HG03469 (cell line): Measurements from ENCODE around the gene ARHGAP45.

ENCODE experiments used
- ATAC-seq: cut with Tn5 transposase; IDR thresholded peaks from one replicate; pipeline ENCODE4 v1.9.1; 2021; ENCODE audit warnings: mild to moderate bottlenecking, moderate library complexity, moderate number of reproducible peaks; ENCODE audit not compliant: unreplicated experiment

Gene ARHGAP45

GRCh38 chr19:1054102-1055027 lies 12.6 kb upstream of the ARHGAP45 start:
- no peak for ATAC-seq

GRCh38 chr19:1055028-1055425 lies 11.9 kb upstream of the ARHGAP45 start:
- no peak for ATAC-seq

GRCh38 chr19:1055886-1056620 lies 10.9 kb upstream of the ARHGAP45 start:
- no peak for ATAC-seq

- ATAC-seq, result no peak
Observed at GRCh38 chr19:1057176-1057855, 9.7 kb upstream of the ARHGAP45 start.

GRCh38 chr19:1058112-1058511 lies 8.9 kb upstream of the ARHGAP45 start:
- ATAC-seq, result no peak

GRCh38 chr19:1060689-1061088 lies 6.3 kb upstream of the ARHGAP45 start:
- ATAC-seq, result no peak

- ATAC-seq, result no peak
Observed at GRCh38 chr19:1061987-1062386, 5.0 kb upstream of the ARHGAP45 start.

- no peak for ATAC-seq
Observed at GRCh38 chr19:1062387-1063029, 4.5 kb upstream of the ARHGAP45 start.

- ATAC-seq, result no peak
Observed at GRCh38 chr19:1063030-1063908, 3.7 kb upstream of the ARHGAP45 start.

GRCh38 chr19:1063909-1064660 lies 2.9 kb upstream of the ARHGAP45 start:
- no peak for ATAC-seq

GRCh38 chr19:1064661-1065605 lies 2.0 kb upstream of the ARHGAP45 start:
- no peak for ATAC-seq

- no peak for ATAC-seq
Observed at GRCh38 chr19:1065606-1066109, 1.3 kb upstream of the ARHGAP45 start.

- ATAC-seq, result no peak
Observed at GRCh38 chr19:1066251-1066747, 668 bp upstream of the ARHGAP45 start.

- ATAC-seq, result no peak
Observed at GRCh38 chr19:1067341-1067957, 482 bp downstream of the ARHGAP45 start.

GRCh38 chr19:1068009-1069001 lies 1.3 kb downstream of the ARHGAP45 start:
- ATAC-seq, result no peak
